ENCODE results near the gene PQBP1.

Gene PQBP1

GRCh38 chrX:48920718-48921104, 23.0 kb downstream of the PQBP1 start:
- DNase-seq (ENCODE audit: low read depth in 1 of 2, low spot score in 1 of 2): no peak

- no peak for DNase-seq (ENCODE audit: low read depth in 1 of 2, low spot score in 1 of 2)
Observed at GRCh38 chrX:48923771-48924170, 26.0 kb downstream of the PQBP1 start.

- DNase-seq (ENCODE audit: low read depth in 1 of 2, low spot score in 1 of 2): no peak
Observed at GRCh38 chrX:48924270-48924669, 26.5 kb downstream of the PQBP1 start.

- DNase-seq (ENCODE audit: low read depth in 1 of 2, low spot score in 1 of 2): no peak
Observed at GRCh38 chrX:48927123-48927522, 29.4 kb downstream of the PQBP1 start.

GRCh38 chrX:48927736-48928382, 30.1 kb downstream of the PQBP1 start:
- no peak for DNase-seq (ENCODE audit: low read depth in 1 of 2, low spot score in 1 of 2)

GRCh38 chrX:48933757-48934156, 36.0 kb downstream of the PQBP1 start:
- no peak for DNase-seq (ENCODE audit: low read depth in 1 of 2, low spot score in 1 of 2)

GRCh38 chrX:48934581-48935300, 37.0 kb downstream of the PQBP1 start:
- DNase-seq (ENCODE audit: low read depth in 1 of 2, low spot score in 1 of 2): no peak

- DNase-seq (ENCODE audit: low read depth in 1 of 2, low spot score in 1 of 2): no peak
Observed at GRCh38 chrX:48935301-48935670, 37.6 kb downstream of the PQBP1 start.

- no peak for DNase-seq (ENCODE audit: low read depth in 1 of 2, low spot score in 1 of 2)
Observed at GRCh38 chrX:48936429-48937053, 38.8 kb downstream of the PQBP1 start.

- peak; percentile 70 to 78 for DNase-seq (ENCODE audit: low read depth in 1 of 2, low spot score in 1 of 2)
Observed at GRCh38 chrX:48937054-48937907, 39.6 kb downstream of the PQBP1 start.

- DNase-seq (ENCODE audit: low read depth in 1 of 2, low spot score in 1 of 2): peak; percentile 41 to 42
Observed at GRCh38 chrX:48938721-48939425, 41.1 kb downstream of the PQBP1 start.

GRCh38 chrX:48939524-48940228, 41.9 kb downstream of the PQBP1 start:
- no peak for DNase-seq (ENCODE audit: low read depth in 1 of 2, low spot score in 1 of 2)

- DNase-seq (ENCODE audit: low read depth in 1 of 2, low spot score in 1 of 2): no peak
Observed at GRCh38 chrX:48940404-48940955, 42.8 kb downstream of the PQBP1 start.

GRCh38 chrX:48942895-48943294, 45.2 kb downstream of the PQBP1 start:
- no peak for DNase-seq (ENCODE audit: low read depth in 1 of 2, low spot score in 1 of 2)

GRCh38 chrX:48945517-48946348, 48.0 kb downstream of the PQBP1 start:
- DNase-seq (ENCODE audit: low read depth in 1 of 2, low spot score in 1 of 2): no peak

GRCh38 chrX:48948589-48948988, 50.9 kb downstream of the PQBP1 start:
- no peak for DNase-seq (ENCODE audit: low read depth in 1 of 2, low spot score in 1 of 2)
